Measurements from ENCODE around the gene PIEZO2.

GRCh38 chr18:10877987-10878386, 271.4 kb downstream of the PIEZO2 start:
- TF ChIP-seq POLR2A (IDR thresholded peaks at IDR 0.05; ENCODE audit: low read depth, low read length), result no peak
- TF ChIP-seq TAF1 (IDR thresholded peaks at IDR 0.05; ENCODE audit: borderline replicate concordance, low read depth, low read length), result no peak
- no peak for TF ChIP-seq POLR2AphosphoS5 (IDR thresholded peaks at IDR 0.05; ENCODE audit: low read depth, low read length)

All from GM12892 (cell line).